B cell (primary cell): Measurements from ENCODE around the gene DRAP1. TPM values are rescaled to one million over a fixed set of nuclear protein-coding genes. Genes with fewer than 3 reads are reported as not detected.
A peak's percentile ranks its signal among the peaks of the same experiment; 100 is the strongest.

Source experiments
- ATAC-seq: fragments of 200-7000 bp; cut with Tn5 transposase; one replicate; pipeline ENCODE4 v1.10.0; 2021; ENCODE audit warnings: low read depth, mild to moderate bottlenecking, moderate number of reproducible peaks, moderate library complexity
- CTCF ChIA-PET: fragments of 350-600 bp; sonication (Branson Sonifier 250); formaldehyde crosslinking; loops from one replicate; lab custom pipeline; 2021; ENCODE audit warnings: antibody characterized with exemption, inconsistent platforms; lab: Charles Lee
- POLR2A ChIA-PET: fragments of 350-600 bp; sonication (Branson Sonifier 250); formaldehyde crosslinking; loops from one replicate; lab custom pipeline; 2021; ENCODE audit warnings: antibody characterized with exemption; lab: Charles Lee
- DNase-seq: peaks from one replicate; pipeline ENCODE4 v3.0.0; 2013
- H2AFZ ChIP-seq: 2 replicates; pipeline ENCODE4 v1.6.1; 2012; ENCODE audit warnings: mild to moderate bottlenecking, low read depth, low read length; ENCODE audit not compliant: insufficient read depth, poor library complexity, severe bottlenecking
- H3K27ac ChIP-seq, 2 donors: 1 replicate in 1 of 2; 2 replicates in 1 of 2; pipeline ENCODE4 v1.5.1; 2012 to 2013; ENCODE audit warnings: low read length in 2 of 2, mild to moderate bottlenecking in 2 of 2, moderate library complexity in 1 of 2
- H3K27me3 ChIP-seq, 4 experiments: fragments of 200-600 bp in 1 of 4; sonication (generic) in 1 of 4; replicated peaks in 1 of 4; 1 replicate in 2 of 4; 2 replicates in 2 of 4; pipeline versions ENCODE4 v1.6.1 to v1.7.0; 2013 to 2016; ENCODE audit warnings: low read length in 3 of 4, mild to moderate bottlenecking in 2 of 4, mixed read lengths in 1 of 4, moderate library complexity in 1 of 4; ENCODE audit not compliant: insufficient read depth in 4 of 4, control insufficient read depth in 3 of 4; ENCODE audit errors: control extremely low read depth in 1 of 4
- H3K36me3 ChIP-seq, 2 experiments: replicated peaks in 1 of 2; 1 replicate in 1 of 2; 2 replicates in 1 of 2; pipeline versions ENCODE4 v1.6.1 to v1.7.1; 2013; ENCODE audit warnings: low read length in 1 of 2; ENCODE audit not compliant: insufficient read depth in 2 of 2, control insufficient read depth in 1 of 2; ENCODE audit errors: control extremely low read depth in 1 of 2, extremely low read depth in 1 of 2
- H3K4me1 ChIP-seq, 2 donors: fragments of 200-600 bp in 1 of 2; sonication (generic) in 1 of 2; 1 replicate in 1 of 2; 2 replicates in 1 of 2; pipeline versions ENCODE4 v1.5.1 to v1.6.1; 2013 to 2017; ENCODE audit warnings: low read length in 2 of 2; ENCODE audit not compliant: control insufficient read depth in 2 of 2, insufficient read depth in 2 of 2
- H3K4me2 ChIP-seq: replicated peaks from 2 replicates; pipeline ENCODE3; 2012; ENCODE audit warnings: mild to moderate bottlenecking, low read depth, low read length; ENCODE audit not compliant: poor library complexity, severe bottlenecking
- H3K4me3 ChIP-seq, 5 experiments: fragments of 200-600 bp in 1 of 5; sonication (generic) in 1 of 5; 1 replicate in 3 of 5; 2 replicates in 2 of 5; pipeline versions ENCODE4 v1.5.1 to v1.7.0; 2011 to 2016; ENCODE audit warnings: low read length in 4 of 5, mild to moderate bottlenecking in 4 of 5, low read depth in 2 of 5, control low read depth in 1 of 5, moderate library complexity in 1 of 5; ENCODE audit not compliant: insufficient read depth in 1 of 5; ENCODE audit errors: control extremely low read depth in 1 of 5, extremely low read depth in 1 of 5
- H3K79me2 ChIP-seq: fragments of 200-600 bp; sonication (generic); one replicate; pipeline ENCODE4 v1.6.0; 2016; ENCODE audit warnings: low read length; ENCODE audit not compliant: control insufficient read depth, insufficient read depth
- H3K9ac ChIP-seq: fragments of 200-600 bp; sonication (generic); 2 replicates; pipeline ENCODE4 v1.6.1; 2017; ENCODE audit warnings: mild to moderate bottlenecking, low read length, moderate library complexity
- H3K9me3 ChIP-seq, 3 donors: one replicate each; pipeline versions ENCODE4 v1.6.1 to v1.7.1; 2013; ENCODE audit warnings: low read length in 2 of 3; ENCODE audit not compliant: control insufficient read depth in 2 of 3, insufficient read depth in 1 of 3; ENCODE audit errors: control extremely low read depth in 1 of 3
- H4K20me1 ChIP-seq: 2 replicates; pipeline ENCODE4 v1.6.0; 2012; ENCODE audit warnings: mild to moderate bottlenecking, low read length; ENCODE audit not compliant: insufficient read depth, control insufficient read depth, poor library complexity, severe bottlenecking
- H3K27ac Mint-ChIP-seq: one replicate; pipeline ENCODE4 v1.8.0; 2021; ENCODE audit warnings: mixed read lengths
- H3K27me3 Mint-ChIP-seq: one replicate; pipeline ENCODE4 v1.8.0; 2021; ENCODE audit warnings: mixed read lengths
- H3K4me1 Mint-ChIP-seq: one replicate; pipeline ENCODE4 v1.8.0; 2021; ENCODE audit warnings: mixed read lengths
- H3K4me3 Mint-ChIP-seq: one replicate; pipeline ENCODE4 v1.8.0; 2021; ENCODE audit warnings: mixed read lengths
- H3K9me3 Mint-ChIP-seq: one replicate; pipeline ENCODE4 v1.8.0; 2022; ENCODE audit warnings: mixed read lengths; ENCODE audit not compliant: insufficient read depth
- CTCF ChIP-seq: fragments of 200-600 bp; IDR thresholded peaks from one replicate; pipeline ENCODE4 v1.8.0; 2022; ENCODE audit warnings: antibody characterized with exemption, mild to moderate bottlenecking
- EZH2 ChIP-seq: IDR thresholded peaks from 2 replicates; pipeline ENCODE4 v1.6.1; 2012; ENCODE audit warnings: borderline replicate concordance, low read depth, mild to moderate bottlenecking, moderate library complexity, low read length; ENCODE audit not compliant: insufficient read depth, poor library complexity, severe bottlenecking
- WGBS: methylation state at CpG from one replicate; pipeline ENCODE4 v1.1.5; 2013; ENCODE audit warnings: missing lambda C conversion rate; ENCODE audit not compliant: insufficient coverage; 5-methylcytosine and 5-hydroxymethylcytosine counted together
- intact Hi-C: fragments of 100-400 bp; cut with micrococcal nuclease; formaldehyde crosslinking; loops from one replicate; pipeline ENCODE4 v1.10.0; 2022
- polyA plus RNA-seq: library from polyadenylated mRNA; depleted of rRNA; stranded (reverse); fragments of >200 nt; gene quantifications from 2 replicates; pipeline ENCODE4 v1.2.3, GENCODE V29; 2012
- total RNA-seq, 2 donors: library from RNA; stranded (reverse); fragments of 120-200 nt in 1 of 2; gene quantifications; 1 replicate in 1 of 2; 2 replicates in 1 of 2; pipeline versions ENCODE4 v1.2.3 to v1.2.4, GENCODE V29; 2013 to 2022

The DRAP1 gene
- total and polyA plus RNA-seq, 2 donors (not counting 1 experiment from before 2014, with no cell fraction given), result 71.7 to 83.9 TPM

GRCh38 chr11:65887723-65888162 is 31.5 kb upstream of the DRAP1 start:
- peak overlapping the region; percentile 63 to 88 (median 75) for H3K4me3 ChIP-seq
- TF ChIP-seq EZH2, result no peak
- TF ChIP-seq CTCF, result no peak
- POLR2A ChIA-PET, result interaction anchor here (0.6 to 6.2 kb wide), 19 partner anchors 10 to 1109 kb away, joined by 3 to 65 read pairs (median 6); partner anchors contain the start of genes BANF1, C11orf68, CFL1 and DRAP1
- H3K9ac ChIP-seq, result peak overlapping the region; percentile 96
- Mint-ChIP-seq H3K9me3 (no peaks in the 10 kb centered on the region), H3K4me3 (peak overlapping the region; percentile 98), H3K27ac (peak overlapping the region; percentile 98), H3K27me3 (no peaks in the 10 kb centered on the region), H3K4me1 (peaks cover 61% of the 10 kb centered on the region)
- DNase-seq (no peak), ATAC-seq (no peak)
- no peaks in the 10 kb centered on the region for H3K27me3 ChIP-seq
- peak overlapping the region; percentile 99 for H2AFZ ChIP-seq
- peaks cover 40% of the 10 kb centered on the region for H3K79me2 ChIP-seq
- H3K9me3 ChIP-seq, result no peaks in the 10 kb centered on the region
- peaks cover 26% of the 10 kb centered on the region for H4K20me1 ChIP-seq
- CTCF ChIA-PET, result interaction anchor here (0.6 to 15.5 kb wide), 32 partner anchors 9 to 515 kb away, joined by 3 to 244 read pairs (median 6); partner anchors contain the start of genes BANF1, C11orf68, CFL1 and CTSW
- intact Hi-C loops, result loop anchor here (1.0 to 2.0 kb wide), 6 partner anchors 15 to 115 kb away; partner anchors contain the start of genes BANF1, C11orf68, DRAP1 and EFEMP2
- WGBS, result 6% methylated on average over 22 of the region's 23 CpGs
- H3K4me2 ChIP-seq, result peak overlapping the region; percentile 99
- peak overlapping the region; percentile 85 for H3K27ac ChIP-seq
- H3K4me1 ChIP-seq, result peaks cover 42 to 57% of the 10 kb centered on the region in 2 donors
- peaks cover 0 to 28% of the 10 kb centered on the region in 2 experiments for H3K36me3 ChIP-seq
